ENCODE data around the gene KCNN4.

DNA sequence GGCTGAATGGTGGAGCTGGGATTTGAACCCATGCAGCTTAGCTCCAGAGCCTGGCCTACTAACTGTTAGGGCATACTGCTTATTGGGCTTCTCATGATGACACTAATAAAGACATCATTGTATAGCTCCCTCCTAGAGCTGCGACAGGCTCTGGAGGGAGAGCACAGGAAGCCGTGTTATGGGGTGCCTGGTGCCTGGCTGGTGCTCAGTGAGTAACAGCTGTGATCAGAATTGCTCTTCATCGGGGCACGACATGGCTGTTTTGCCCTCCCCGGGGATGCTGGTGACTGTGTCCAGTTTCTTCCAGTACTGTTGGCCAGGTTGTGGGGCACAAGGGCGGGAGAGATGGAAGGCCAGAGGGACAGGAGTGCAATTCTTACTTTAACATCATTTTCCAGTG, 16.3 kb upstream of the KCNN4 start:
- TF ChIP-seq CTCF (IDR thresholded peaks at IDR 0.05) (no peak), EP300 (IDR thresholded peaks at IDR 0.05) (no peak)

All from sigmoid colon (tissue), 4 donors.